Measurements from ENCODE around the gene SDF4. TPM values are rescaled to one million over a fixed set of nuclear protein-coding genes. Genes with fewer than 3 reads are reported as not detected.

SDF4 gene
- total RNA-seq, 6 donors from 2014 or later: 79.0 to 172 (median 148) TPM

- ATAC-seq (ENCODE audit: low FRiP score in 2 of 2) (peak in 1 of 2 donors; percentile 34), DNase-seq (peak in 1 of 2 donors; percentile 84)
- TF ChIP-seq CTCF (IDR thresholded peaks at IDR 0.05) (no peak), EP300 (IDR thresholded peaks at IDR 0.05) (no peak), POLR2AphosphoS5 (IDR thresholded peaks at IDR 0.05) (no peak), POLR2A (IDR thresholded peaks at IDR 0.05) (no peak)
- Histone ChIP-seq H3K27ac (no peak within 1 kb of the TSS), H3K27me3 (peaks cover 0 to 25% (median 12%) of the 10 kb centered on the region in 4 donors), H3K4me3 (no peak within 1 kb of the TSS), H3K4me1 (peaks cover 5 to 23% (median 9%) of the 10 kb centered on the region in 4 donors), H3K36me3 (peaks cover 0 to 2% (median 0%) of the 10 kb centered on the region in 4 donors), H3K9me3 (no peaks in the 10 kb centered on the region)
- 9 to 33% methylated on average over 4 to 47 of the region's 74 CpGs for WGBS, 2 donors
Observed at GRCh38 chr1:1246577-1247340, 15.0 kb upstream of the SDF4 start, which contains the start of gene C1QTNF12. Gene C1QTNF12 (minus strand): TSS chr1:1246722. CDS start chr1:1246690, 32 bp downstream.

- ATAC-seq (ENCODE audit: low FRiP score in 2 of 2) (no peak), DNase-seq (peak in 1 of 2 donors; percentile 41)
- WGBS, 2 donors: 64 to 89% methylated on average over 5 to 19 of the region's 45 CpGs
- H3K27me3 ChIP-seq: peaks cover 0 to 25% (median 12%) of the 10 kb centered on the region in 4 donors
- H3K4me3 ChIP-seq: no peak overlapping the region
- H3K9me3 ChIP-seq: no peaks in the 10 kb centered on the region
- no peak overlapping the region for H3K27ac ChIP-seq
- no peaks in the 10 kb centered on the region for H3K36me3 ChIP-seq
- TF ChIP-seq EP300 (IDR thresholded peaks at IDR 0.05) (no peak), CTCF (IDR thresholded peaks at IDR 0.05) (no peak), POLR2A (IDR thresholded peaks at IDR 0.05) (no peak), POLR2AphosphoS5 (IDR thresholded peaks at IDR 0.05) (no peak)
- H3K4me1 ChIP-seq: peaks cover 5 to 23% (median 9%) of the 10 kb centered on the region in 4 donors
Observed at GRCh38 chr1:1245817-1246576, 14.2 kb upstream of the SDF4 start.

GRCh38 chr1:1245178-1245816 lies 13.5 kb upstream of the SDF4 start:
- H3K36me3 ChIP-seq: no peaks in the 10 kb centered on the region
- TF ChIP-seq EP300 (IDR thresholded peaks at IDR 0.05): no peak
- no peak for TF ChIP-seq POLR2AphosphoS5 (IDR thresholded peaks at IDR 0.05)
- TF ChIP-seq POLR2A (IDR thresholded peaks at IDR 0.05): no peak
- no peaks in the 10 kb centered on the region for H3K9me3 ChIP-seq
- no peak overlapping the region for H3K4me3 ChIP-seq
- peak in 1 of 2 donors; percentile 70 for DNase-seq
- no peak overlapping the region for H3K27ac ChIP-seq
- peaks cover 0 to 25% (median 12%) of the 10 kb centered on the region in 4 donors for H3K27me3 ChIP-seq
- 63 to 71% methylated on average over 2 to 4 of the region's 23 CpGs for WGBS, 2 donors
- ATAC-seq (ENCODE audit: low FRiP score in 2 of 2): no peak
- peaks cover 5 to 23% (median 8%) of the 10 kb centered on the region in 4 donors for H3K4me1 ChIP-seq

GRCh38 chr1:1244192-1244811 lies 12.5 kb upstream of the SDF4 start:
- ATAC-seq (ENCODE audit: low FRiP score in 2 of 2) (no peak), DNase-seq (peak in 1 of 2 donors; percentile 83)
- Histone ChIP-seq H3K36me3 (no peaks in the 10 kb centered on the region), H3K4me3 (peak overlapping the region in 3 of 4 donors; percentile 19 to 41 (median 33)), H3K27ac (no peak overlapping the region), H3K27me3 (peaks cover 0 to 35% (median 15%) of the 10 kb centered on the region in 4 donors), H3K9me3 (no peaks in the 10 kb centered on the region), H3K4me1 (peaks cover 5 to 23% (median 8%) of the 10 kb centered on the region in 4 donors)
- TF ChIP-seq CTCF (IDR thresholded peaks at IDR 0.05) (peak in 1 of 6 experiments; percentile 7), POLR2A (IDR thresholded peaks at IDR 0.05) (no peak)
- WGBS, 2 donors: 73 to 80% methylated on average over 1 to 30 of the region's 30 CpGs

Measured in upper lobe of left lung (tissue), 6 donors.